HL-60 (cell line): ENCODE measurements around the gene TMPRSS7.

Experiments
- DNase-seq, 2 experiments: peaks; one replicate each; pipeline ENCODE4 v3.0.0-alpha.2; 2010 to 2020; ENCODE audit warnings: low read depth in 1 of 2, low spot score in 1 of 2
- H3K27ac ChIP-seq: fragments of 250-450 bp; sonication (Bioruptor Pico); replicated peaks from 2 replicates; pipeline ENCODE4 v1.5.1; 2020; ENCODE audit warnings: mild to moderate bottlenecking, moderate library complexity
- H3K27me3 ChIP-seq: fragments of 250-450 bp; sonication (Bioruptor Pico); 2 replicates; pipeline ENCODE4 v1.5.1; 2021; ENCODE audit warnings: mild to moderate bottlenecking, moderate library complexity; ENCODE audit not compliant: insufficient read depth, poor library complexity, severe bottlenecking
- H3K4me3 ChIP-seq: replicated peaks from 2 replicates; pipeline ENCODE4 v1.5.1; 2011; ENCODE audit warnings: mild to moderate bottlenecking, control low read depth, low read length; ENCODE audit not compliant: insufficient read depth
- CTCF ChIP-seq: IDR thresholded peaks from one replicate; pipeline ENCODE4 v1.5.1; 2011; ENCODE audit warnings: low read length, control low read depth, inconsistent platforms; ENCODE audit not compliant: insufficient read depth
- GABPA ChIP-seq: IDR thresholded peaks from 2 replicates; pipeline ENCODE4 v1.6.1; 2012; ENCODE audit warnings: low read depth
- POLR2AphosphoS5 ChIP-seq: IDR thresholded peaks from 2 replicates; pipeline ENCODE4 v1.6.1; 2012; ENCODE audit warnings: low read depth
- REST ChIP-seq: IDR thresholded peaks from 2 replicates; pipeline ENCODE4 v1.6.1; 2012; ENCODE audit warnings: low read depth; ENCODE audit not compliant: insufficient replicate concordance
- SPI1 ChIP-seq: IDR thresholded peaks from 2 replicates; pipeline ENCODE4 v1.6.1; 2012; ENCODE audit warnings: low read depth, mild to moderate bottlenecking, borderline replicate concordance

The TMPRSS7 gene

GRCh38 chr3:112089956-112090886, 55.7 kb downstream of the TMPRSS7 start:
- H3K27me3 ChIP-seq: peaks cover 28% of the 10 kb centered on the region
- H3K4me3 ChIP-seq: no peak overlapping the region
- DNase-seq: no peak
- no peak overlapping the region for H3K27ac ChIP-seq
- TF ChIP-seq GABPA: no peak
- no peak for TF ChIP-seq REST
- TF ChIP-seq POLR2AphosphoS5: no peak
- TF ChIP-seq SPI1: no peak

- DNase-seq: no peak
- H3K27ac ChIP-seq: no peak overlapping the region
- H3K27me3 ChIP-seq: peaks cover 22% of the 10 kb centered on the region
- no peak for TF ChIP-seq CTCF
- no peak for TF ChIP-seq SPI1
- TF ChIP-seq GABPA: no peak
- no peak for TF ChIP-seq REST
- no peak overlapping the region for H3K4me3 ChIP-seq
Observed at GRCh38 chr3:112090887-112091586, 56.5 kb downstream of the TMPRSS7 start.

- DNase-seq: no peak
- TF ChIP-seq POLR2AphosphoS5 (no peak), CTCF (no peak), SPI1 (no peak), GABPA (no peak), REST (no peak)
- no peak overlapping the region for H3K27ac ChIP-seq
- peaks cover 8% of the 10 kb centered on the region for H3K27me3 ChIP-seq
- H3K4me3 ChIP-seq: no peak overlapping the region
Observed at GRCh38 chr3:112092496-112093179, 58.1 kb downstream of the TMPRSS7 start.
